GM12878 (cell line): Measurements from ENCODE around the gene TECR. TPM values are rescaled to one million over a fixed set of nuclear protein-coding genes. Genes with fewer than 3 reads are reported as not detected.

Experiments used
- ASH2L ChIP-seq: fragments of 300-600, 200-600 bp; sonication (generic); IDR thresholded peaks from 2 replicates; pipeline ENCODE4 v1.6.1; 2017; ENCODE audit warnings: low read depth, mild to moderate bottlenecking, borderline replicate concordance
- BCL3 ChIP-seq: IDR thresholded peaks from 2 replicates; pipeline ENCODE4 v1.6.1; 2011; ENCODE audit warnings: borderline replicate concordance, low read depth, mild to moderate bottlenecking, moderate library complexity, low read length; ENCODE audit not compliant: insufficient read depth, poor library complexity, severe bottlenecking
- CREB1 ChIP-seq: IDR thresholded peaks from 2 replicates; pipeline ENCODE4 v1.6.1; 2012; ENCODE audit warnings: low read depth, mild to moderate bottlenecking, inconsistent platforms
- FOXM1 ChIP-seq: IDR thresholded peaks from 2 replicates; pipeline ENCODE4 v1.6.1; 2012; ENCODE audit warnings: low read depth, mild to moderate bottlenecking, inconsistent platforms, low read length, moderate library complexity
- HDGF ChIP-seq: fragments of 450-650 bp; IDR thresholded peaks from 2 replicates; pipeline ENCODE4 v1.6.1; 2016; ENCODE audit warnings: antibody characterized with exemption
- KAT2A ChIP-seq: conservative IDR thresholded peaks from 2 replicates; pipeline ENCODE4 v1.6.1; 2011; ENCODE audit warnings: low read depth, low read length; ENCODE audit not compliant: control insufficient read depth
- MEF2A ChIP-seq: IDR thresholded peaks from 2 replicates; pipeline ENCODE4 v1.6.1; 2011; ENCODE audit warnings: low read depth, mild to moderate bottlenecking, low read length, moderate library complexity; ENCODE audit not compliant: insufficient read depth
- MEF2B ChIP-seq: fragments of 450-650 bp; IDR thresholded peaks from 2 replicates; pipeline ENCODE4 v1.6.1; 2018; ENCODE audit warnings: mild to moderate bottlenecking, moderate library complexity; ENCODE audit not compliant: partially characterized antibody, poor library complexity, severe bottlenecking
- MLLT1 ChIP-seq: fragments of 450-650 bp; IDR thresholded peaks from 2 replicates; pipeline ENCODE4 v1.6.1; 2016; ENCODE audit warnings: mild to moderate bottlenecking
- PAX5 ChIP-seq: IDR thresholded peaks from 2 replicates; pipeline ENCODE4 v1.6.1; 2011; ENCODE audit warnings: low read depth, low read length, borderline replicate concordance
- POLR2A ChIP-seq: IDR thresholded peaks from 2 replicates; pipeline ENCODE4 v1.6.1; 2011; ENCODE audit warnings: low read depth, mild to moderate bottlenecking, low read length
- PRDM15 ChIP-seq: fragments of 450-650 bp; formaldehyde crosslinking; IDR thresholded peaks from 2 replicates; pipeline ENCODE4 v1.4.0; 2020; ENCODE audit warnings: mild to moderate bottlenecking, moderate library complexity
- RB1 ChIP-seq: fragments of 450-650 bp; formaldehyde crosslinking; IDR thresholded peaks from 2 replicates; pipeline ENCODE4 v1.6.1; 2017; ENCODE audit warnings: mild to moderate bottlenecking, borderline replicate concordance
- SUPT20H ChIP-seq: IDR thresholded peaks from 2 replicates; pipeline ENCODE4 v1.6.1; 2011; ENCODE audit warnings: low read depth, mild to moderate bottlenecking, low read length, moderate library complexity, borderline replicate concordance; ENCODE audit not compliant: control insufficient read depth
- TARDBP ChIP-seq: IDR thresholded peaks from 2 replicates; pipeline ENCODE4 v1.6.1; 2016; ENCODE audit warnings: borderline replicate concordance
- TCF12 ChIP-seq: IDR thresholded peaks from 2 replicates; pipeline ENCODE4 v1.6.1; 2011; ENCODE audit warnings: low read depth, mild to moderate bottlenecking, low read length
- YY1 ChIP-seq: IDR thresholded peaks from 2 replicates; pipeline ENCODE4 v1.6.1; 2011; ENCODE audit warnings: low read depth, mild to moderate bottlenecking, low read length
- polyA plus RNA-seq, 11 experiments: library from polyadenylated mRNA; depleted of rRNA in 4 of 11; unstranded in 6 of 11; stranded (reverse) in 5 of 11; fragments of >200 nt; fragmentation: Nextera tagmentation in 4 of 11; fragmentation: Illumina TruSeq in 1 of 11; extraction: Ambion mirVana in 4 of 11; extraction: Trizol in 1 of 11; gene quantifications; 1 replicate in 1 of 11; 2 replicates in 10 of 11; pipeline versions ENCODE4 v1.2.1 to v1.2.3, GENCODE V29; 2011 to 2016; ENCODE audit warnings: inconsistent platforms in 2 of 11, missing spikeins in 2 of 11, low read depth in 1 of 11
- total RNA-seq, 4 experiments: library from RNA; depleted of rRNA in 3 of 4; stranded (reverse); fragments of >200 nt in 3 of 4; fragmentation: Illumina TruSeq in 1 of 4; extraction: Trizol in 1 of 4; gene quantifications; 2 replicates each; pipeline versions ENCODE4 v1.2.1 to v1.2.3, GENCODE V29; 2013 to 2021
- TF ChIP-seq, protein P1 (sequence below): fragments of 450-650 bp; IDR thresholded peaks from 2 replicates; pipeline ENCODE4 v1.6.1; 2017; ENCODE audit warnings: mild to moderate bottlenecking, low read depth, inconsistent platforms; ENCODE audit not compliant: poor library complexity, severe bottlenecking
- TF ChIP-seq, protein P2 (sequence below): IDR thresholded peaks from 2 replicates; pipeline ENCODE4 v1.6.1; 2011; ENCODE audit warnings: low read depth, mild to moderate bottlenecking, low read length, moderate library complexity, borderline replicate concordance; ENCODE audit errors: extremely low read depth

Gene TECR
- total and polyA plus RNA-seq, 10 of the 15 experiments (the other 5 are each of a cell fraction or from before 2014, with no cell fraction given) = 9.6 to 157 (median 64.2) TPM

DNA sequence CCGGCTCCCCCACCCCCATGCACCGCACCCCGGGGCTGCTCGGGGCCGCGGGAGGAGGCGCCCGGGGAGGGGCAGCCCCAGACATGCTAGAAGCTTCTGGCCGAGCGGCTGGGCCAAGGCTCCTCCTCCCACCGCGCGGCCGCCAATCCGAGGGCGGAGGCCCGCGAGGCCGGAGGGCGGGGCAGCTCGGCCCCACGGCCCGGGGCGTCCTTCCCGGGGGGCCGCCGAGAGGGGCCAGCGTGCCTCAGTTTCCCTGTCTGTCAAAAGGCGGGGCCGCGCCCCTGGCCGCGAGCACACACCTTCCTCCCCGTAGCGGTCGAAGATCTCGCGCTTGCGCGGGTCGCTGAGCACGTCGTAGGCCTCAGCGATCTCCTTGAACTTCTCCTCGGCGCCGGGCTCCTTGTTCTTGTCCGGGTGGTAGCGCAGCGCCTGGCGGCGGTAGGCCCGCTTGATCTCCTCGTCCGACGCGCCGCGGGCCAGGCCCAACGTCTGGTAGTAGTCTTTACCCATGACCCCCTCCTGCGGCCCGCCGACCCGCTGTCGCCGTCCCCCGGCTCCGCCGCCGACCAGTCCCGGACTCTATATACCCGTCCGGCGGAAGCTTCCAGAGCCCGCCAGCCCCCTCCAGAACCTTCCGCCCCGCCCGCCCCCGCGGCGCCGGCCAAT, 11.4 kb upstream of the TECR start, which contains the start of gene DNAJB1 (continued):
- peak; percentile 66; the same call in 1 of the 2 replicates for TF ChIP-seq TCF12
- no peak for TF ChIP-seq HDGF
- no peak for TF ChIP-seq BCL3
- no peak for TF ChIP-seq MEF2A
- no peak for TF ChIP-seq SUPT20H
- TF ChIP-seq CREB1 = no peak; the same call in 1 of the 2 replicates
- TF ChIP-seq KAT2A = peak; percentile 25; the same call in 1 of the 2 replicates
- 0 out of 2 replicates have a peak, but pooled peaks have one; percentile 50 for TF ChIP-seq TARDBP
- TF ChIP-seq PRDM15 (CRISPR knock-in tag) = no peak
- TF ChIP-seq, protein P1, sequence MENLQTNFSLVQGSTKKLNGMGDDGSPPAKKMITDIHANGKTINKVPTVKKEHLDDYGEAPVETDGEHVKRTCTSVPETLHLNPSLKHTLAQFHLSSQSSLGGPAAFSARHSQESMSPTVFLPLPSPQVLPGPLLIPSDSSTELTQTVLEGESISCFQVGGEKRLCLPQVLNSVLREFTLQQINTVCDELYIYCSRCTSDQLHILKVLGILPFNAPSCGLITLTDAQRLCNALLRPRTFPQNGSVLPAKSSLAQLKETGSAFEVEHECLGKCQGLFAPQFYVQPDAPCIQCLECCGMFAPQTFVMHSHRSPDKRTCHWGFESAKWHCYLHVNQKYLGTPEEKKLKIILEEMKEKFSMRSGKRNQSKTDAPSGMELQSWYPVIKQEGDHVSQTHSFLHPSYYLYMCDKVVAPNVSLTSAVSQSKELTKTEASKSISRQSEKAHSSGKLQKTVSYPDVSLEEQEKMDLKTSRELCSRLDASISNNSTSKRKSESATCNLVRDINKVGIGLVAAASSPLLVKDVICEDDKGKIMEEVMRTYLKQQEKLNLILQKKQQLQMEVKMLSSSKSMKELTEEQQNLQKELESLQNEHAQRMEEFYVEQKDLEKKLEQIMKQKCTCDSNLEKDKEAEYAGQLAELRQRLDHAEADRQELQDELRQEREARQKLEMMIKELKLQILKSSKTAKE = no peak
- peak; percentile 13; the same call in 1 of the 2 replicates for TF ChIP-seq MLLT1
- TF ChIP-seq POLR2A = peak; percentile 92
- no peak for TF ChIP-seq FOXM1
- no peak for TF ChIP-seq ASH2L
- TF ChIP-seq MEF2B = no peak
- peak; percentile 47; the same call in 1 of the 2 replicates for TF ChIP-seq PAX5
- TF ChIP-seq, protein P2, sequence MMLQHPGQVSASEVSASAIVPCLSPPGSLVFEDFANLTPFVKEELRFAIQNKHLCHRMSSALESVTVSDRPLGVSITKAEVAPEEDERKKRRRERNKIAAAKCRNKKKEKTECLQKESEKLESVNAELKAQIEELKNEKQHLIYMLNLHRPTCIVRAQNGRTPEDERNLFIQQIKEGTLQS = no peak
- TF ChIP-seq RB1 = no peak
- TF ChIP-seq YY1 = peak; percentile 43; the same call in 1 of the 2 replicates
